NCI-H524 (cell line): ENCODE measurements around the gene HDHD2.

Source experiments
- DNase-seq, 2 experiments: peaks; one replicate each; lab custom pipeline; 2025; lab: John Stamatoyannopoulos, UW

Gene HDHD2

DNA sequence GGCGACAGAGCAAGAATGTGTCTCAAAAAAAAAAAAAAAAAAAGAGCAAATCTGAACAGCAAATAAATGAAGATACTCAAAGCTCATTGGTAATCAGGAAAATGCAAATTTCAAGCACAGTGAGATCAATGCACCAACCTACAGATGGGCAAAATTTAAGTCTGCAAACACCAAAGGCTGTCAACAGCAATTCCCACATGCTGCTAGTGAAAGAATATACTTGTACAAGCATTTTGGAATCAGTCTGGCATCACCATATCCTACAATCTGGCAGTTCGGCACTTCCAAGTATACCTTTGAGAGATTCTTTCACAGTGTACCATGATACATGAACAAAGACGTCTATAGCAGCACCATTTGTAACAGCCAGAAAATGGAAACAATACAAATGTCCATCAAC lies 4.1 kb downstream of the HDHD2 start:
- DNase-seq = no peak

DNA sequence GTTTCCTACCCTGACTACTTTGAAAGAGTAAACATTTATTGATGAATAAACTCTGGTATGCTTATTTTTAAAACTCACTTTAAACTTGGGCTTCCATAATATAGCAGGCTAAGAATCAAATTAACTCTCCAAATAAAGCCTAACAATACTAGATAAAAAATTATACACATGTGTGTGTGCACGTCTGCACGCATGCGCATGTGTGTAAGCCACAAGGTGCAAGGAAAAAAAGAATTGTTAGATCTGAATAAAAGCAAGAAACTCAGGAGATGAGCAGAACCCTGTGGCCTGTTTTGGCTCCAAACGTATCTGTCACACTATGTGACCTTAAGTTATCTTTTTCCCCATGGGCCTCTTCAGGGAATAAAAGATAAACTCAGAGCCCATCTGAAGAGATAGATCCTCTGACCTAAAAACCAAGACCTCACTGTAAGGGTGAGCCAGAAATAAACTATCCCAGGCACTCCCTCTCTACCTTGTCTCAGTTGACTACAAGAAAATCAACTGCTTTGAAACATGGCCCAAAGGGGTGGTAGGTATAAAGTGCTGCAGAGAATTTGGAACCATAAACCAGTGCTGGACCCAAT lies 6.3 kb downstream of the HDHD2 start:
- no peak for DNase-seq

DNA sequence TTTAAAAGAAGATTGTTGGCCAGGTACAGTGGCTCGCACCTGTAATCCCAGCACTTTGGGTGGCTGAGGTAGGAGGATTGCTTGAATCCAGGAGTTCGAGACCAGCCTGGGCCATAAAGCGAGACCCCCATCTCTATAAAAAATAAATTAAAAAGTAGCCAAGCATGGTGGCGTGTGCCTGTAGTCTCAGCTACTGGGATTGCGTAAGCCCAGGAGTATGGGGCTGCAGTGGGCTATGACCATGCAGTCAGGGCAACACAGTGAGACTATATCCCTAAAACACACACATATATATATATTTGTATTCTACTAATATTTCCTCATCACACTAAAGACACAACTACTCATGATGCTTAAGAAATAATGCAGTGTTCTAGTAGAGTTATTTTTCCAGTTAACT lies 7.1 kb downstream of the HDHD2 start:
- DNase-seq = no peak

DNA sequence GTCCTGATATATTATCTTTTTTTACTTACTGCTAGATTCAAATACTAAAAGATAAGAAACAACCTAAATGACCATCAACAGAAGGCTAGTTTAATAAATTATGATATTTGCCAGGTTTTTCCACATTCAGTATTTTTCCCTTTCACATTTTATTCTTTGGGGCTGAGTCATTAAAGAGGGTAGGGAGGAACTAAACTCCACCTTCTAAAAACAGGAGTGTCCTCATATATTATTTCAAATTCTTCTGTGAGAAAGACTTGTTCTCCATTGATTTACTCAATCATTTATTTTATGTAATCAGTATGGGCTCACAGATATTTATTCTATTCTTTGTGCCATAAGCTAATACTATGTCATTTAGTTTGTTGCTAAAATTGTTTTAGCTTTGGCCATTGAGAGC lies 9.0 kb downstream of the HDHD2 start:
- DNase-seq = no peak

DNA sequence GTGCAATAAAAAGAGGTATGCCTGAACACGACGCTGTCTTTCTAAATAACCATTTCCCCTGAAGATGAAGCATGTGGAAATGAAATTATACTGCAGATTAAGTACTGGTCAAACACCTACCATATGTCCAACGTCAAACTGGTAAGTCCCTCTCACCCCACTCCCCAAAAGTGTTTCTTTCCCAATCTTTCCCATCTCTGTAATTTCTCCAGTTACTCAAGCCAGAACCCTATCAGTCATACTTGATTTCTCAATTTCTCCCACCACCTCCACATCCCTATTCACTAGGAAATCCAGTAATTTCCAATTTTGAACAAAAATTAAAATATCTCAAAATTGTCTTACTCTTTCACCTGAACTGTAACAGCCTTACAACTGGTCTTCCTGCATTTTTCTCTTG lies 29.2 kb downstream of the HDHD2 start:
- DNase-seq = no peak

DNA sequence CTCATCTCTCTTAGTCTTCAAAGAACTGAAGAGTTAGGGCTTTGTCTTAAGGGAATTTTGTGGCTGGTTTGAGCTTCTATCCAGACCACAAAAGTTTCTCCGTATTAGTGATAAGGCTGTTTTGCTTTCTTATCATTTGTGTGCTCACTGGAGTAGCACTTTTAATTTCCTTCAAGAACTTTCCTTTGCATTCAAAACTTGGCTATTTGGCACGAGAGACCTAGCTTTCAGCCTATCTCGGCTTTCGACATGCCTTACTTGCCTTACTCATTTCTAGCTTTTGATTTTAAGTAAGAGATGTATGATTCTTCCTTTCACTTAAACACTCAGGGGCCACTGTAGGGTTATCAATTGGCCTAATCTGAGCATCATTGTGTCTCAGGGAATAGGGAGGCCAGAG lies 29.9 kb downstream of the HDHD2 start:
- DNase-seq = no peak

DNA sequence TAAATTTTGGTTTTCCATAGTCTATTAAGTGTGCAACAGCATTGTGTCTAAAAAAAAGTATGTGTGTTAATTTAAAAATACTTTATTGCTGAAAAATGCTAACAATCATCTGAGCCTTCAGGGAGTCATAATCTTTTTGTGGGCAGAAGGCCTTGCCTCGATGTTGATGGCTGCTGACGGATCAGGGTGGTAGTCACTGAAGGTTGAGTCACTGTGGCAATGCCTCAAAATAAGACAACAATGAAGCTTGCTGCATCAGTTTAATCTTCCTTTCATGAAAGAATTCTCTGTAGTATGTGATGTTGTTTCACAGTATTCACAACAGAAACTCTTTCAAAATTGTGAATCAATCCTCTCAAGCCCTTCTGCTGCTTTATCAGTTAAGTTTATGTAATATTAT lies 31.3 kb downstream of the HDHD2 start:
- no peak for DNase-seq

DNA sequence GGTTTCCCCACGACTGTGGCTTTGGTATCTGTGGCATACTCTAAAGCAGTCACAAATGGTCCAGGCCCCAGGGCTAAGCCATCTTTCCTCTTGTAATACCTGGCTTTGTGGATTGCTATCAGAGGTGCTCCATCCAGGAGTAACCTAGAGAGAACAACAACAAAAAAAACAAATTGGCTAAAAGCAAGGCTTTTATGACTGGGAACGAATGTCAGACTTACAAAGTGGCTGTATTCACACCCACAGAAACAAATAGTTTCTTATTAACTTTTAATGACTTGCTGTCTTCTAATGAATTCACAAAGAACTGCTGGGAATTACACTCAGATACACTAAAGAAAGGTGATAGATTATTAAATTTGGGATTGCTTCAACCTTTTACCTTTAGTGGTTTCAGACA lies 35.1 kb downstream of the HDHD2 start:
- no peak for DNase-seq

DNA sequence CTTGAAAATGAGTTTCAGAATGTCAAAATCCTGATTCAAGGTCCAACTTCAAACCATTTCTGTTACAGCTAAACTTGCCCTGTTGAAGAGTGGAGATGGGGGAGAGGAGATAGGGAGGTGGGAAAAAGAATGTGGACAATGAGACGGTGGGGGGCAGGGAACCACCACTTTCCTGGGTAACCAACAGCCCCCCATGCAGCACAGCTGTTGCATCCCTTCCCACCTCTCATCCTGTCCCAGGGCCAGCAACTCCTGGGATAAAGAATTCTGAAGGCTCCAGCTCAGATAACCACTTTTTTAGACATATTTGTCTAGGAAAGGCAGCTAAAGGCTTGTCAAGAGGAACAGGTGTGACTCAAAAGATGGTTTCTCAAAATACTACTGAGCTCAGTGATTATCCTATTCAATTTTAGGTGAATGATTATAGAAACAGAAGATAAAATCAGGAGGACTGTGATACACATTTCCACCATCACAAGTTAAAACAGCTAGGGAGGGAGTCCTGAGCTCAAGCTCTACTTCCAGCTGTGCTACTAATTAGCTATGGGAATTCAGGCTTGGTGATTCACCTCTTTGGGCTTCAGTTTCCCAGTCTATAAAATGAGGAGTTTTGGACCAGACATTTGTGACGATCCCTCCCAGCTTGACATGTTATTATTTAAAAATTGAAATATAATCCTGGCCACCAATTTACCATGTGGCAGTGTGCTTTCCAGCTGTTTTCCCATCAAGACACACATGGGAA lies 36.3 kb downstream of the HDHD2 start:
- DNase-seq = no peak

DNA sequence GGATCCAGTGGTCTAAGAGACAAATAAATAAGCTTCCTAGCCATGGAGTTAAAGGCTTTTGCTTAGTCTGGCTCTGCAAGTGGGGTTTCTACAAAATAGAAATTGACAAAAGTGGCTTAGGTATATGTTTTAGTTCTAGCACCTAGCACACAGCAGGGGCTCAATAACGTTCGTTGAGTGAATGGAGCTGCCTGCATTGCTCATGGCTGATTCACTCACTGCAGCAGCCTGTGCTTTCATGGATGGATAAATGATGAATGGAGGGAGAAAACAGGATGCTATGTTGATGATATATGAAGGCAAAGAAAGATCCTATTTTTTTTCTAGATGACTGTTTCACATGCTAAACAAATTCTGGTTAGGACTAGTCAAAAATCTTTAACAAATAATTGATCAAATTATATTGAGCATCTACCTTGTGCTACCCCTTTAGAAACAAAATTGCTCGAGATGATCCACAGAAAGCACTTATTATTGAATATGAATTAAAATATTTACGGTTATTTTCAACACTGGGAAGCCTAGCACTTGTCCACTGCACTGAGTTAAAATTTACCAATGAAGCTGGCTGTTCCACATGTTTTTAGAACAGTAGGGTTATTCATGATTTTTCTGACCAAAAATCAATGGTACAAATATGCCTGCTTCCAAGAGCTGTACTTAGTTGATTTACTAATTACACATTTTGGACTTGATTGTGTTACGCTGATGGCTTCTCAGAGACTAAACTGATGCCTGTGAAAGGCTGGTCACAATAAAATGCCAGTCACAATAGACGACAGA lies 39.6 kb downstream of the HDHD2 start:
- no peak for DNase-seq

DNA sequence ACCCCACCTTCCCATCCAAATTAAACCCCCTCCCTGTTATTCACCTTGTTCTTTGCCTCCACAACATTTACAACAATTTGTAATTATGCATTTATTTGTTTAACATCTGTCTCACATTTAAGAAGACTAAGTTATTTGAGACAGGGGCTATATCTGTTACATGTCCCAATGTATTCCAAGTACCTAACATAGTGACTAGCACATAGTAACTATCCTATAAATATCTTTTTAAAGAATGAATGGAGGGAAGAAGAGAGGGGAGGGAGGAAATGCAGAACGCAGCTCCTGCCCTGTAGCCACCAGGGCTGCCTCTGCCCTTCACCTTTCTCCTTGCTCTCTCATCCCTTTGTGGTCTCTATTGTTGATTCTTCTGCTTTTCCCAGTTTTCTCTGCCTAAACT lies 40.6 kb downstream of the HDHD2 start:
- DNase-seq = no peak

DNA sequence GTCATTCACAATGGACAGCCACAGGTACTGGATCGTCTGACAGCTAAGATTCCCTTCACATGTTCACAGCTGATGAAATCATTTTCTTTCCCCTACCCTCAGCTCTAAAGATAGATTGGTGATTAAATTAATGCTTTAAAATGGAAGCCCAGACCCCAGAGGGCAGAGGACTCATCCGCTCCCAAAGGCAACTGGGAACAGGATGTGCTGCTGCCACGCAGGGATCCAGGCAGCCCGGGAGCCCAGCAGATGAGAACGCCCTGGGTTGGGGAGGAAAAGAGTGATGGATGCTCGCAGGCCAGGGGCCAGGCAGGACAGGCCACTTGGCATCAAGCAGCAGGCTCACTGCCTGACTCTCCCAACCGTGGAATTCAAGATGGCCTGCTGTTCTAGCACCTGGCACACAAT lies 41.3 kb downstream of the HDHD2 start:
- peak in 1 of 2 experiments; percentile 3 for DNase-seq

DNA sequence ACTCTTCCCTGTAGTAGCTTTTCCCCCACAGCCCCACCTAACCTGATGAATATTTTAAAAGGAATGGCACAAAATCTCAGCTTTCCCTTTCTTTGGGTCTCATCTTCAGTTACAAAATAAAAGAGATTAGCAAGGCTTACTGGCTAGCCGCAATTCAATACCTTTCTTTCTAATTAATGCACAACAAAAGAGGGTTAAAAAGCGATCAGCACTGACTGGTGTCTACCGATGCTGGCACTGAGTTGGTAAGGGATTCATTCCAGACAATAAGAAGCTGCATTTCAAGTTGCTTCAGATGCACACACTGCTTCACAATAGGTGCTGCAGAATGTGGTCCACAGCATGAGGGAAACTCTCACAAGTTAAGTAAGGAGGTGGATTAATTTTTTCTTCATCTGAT lies 41.9 kb downstream of the HDHD2 start:
- DNase-seq = peak in 1 of 2 experiments; percentile 27

DNA sequence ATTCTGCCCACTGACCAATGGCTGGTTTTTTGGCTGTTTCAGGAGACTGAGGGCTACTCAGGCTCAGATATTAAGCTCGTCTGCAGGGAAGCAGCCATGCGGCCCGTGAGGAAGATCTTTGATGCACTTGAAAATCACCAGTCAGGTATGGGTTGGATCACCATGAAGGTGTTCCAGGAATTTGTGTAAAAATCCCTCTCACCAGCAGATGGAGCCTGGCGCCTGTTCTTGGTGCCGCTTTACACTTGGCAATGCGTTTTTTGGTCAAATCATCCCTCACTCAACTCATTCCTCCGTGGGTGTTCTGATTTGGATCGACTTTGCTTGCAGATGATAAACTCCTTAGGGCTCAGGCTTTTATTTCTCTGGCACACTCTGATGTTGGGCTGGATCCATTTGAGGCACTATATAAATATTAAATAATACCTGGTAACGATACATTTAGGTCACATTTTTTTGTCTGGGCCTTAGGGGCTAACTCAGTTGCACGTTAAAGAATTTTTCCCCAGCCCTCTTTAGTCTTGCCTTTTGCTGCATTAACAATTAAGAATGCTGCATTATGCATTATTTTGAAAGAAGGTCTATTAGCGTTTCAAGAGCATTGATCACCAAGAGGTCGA lies 50.0 kb downstream of the HDHD2 start:
- DNase-seq = peak; percentile 10 to 48

DNA sequence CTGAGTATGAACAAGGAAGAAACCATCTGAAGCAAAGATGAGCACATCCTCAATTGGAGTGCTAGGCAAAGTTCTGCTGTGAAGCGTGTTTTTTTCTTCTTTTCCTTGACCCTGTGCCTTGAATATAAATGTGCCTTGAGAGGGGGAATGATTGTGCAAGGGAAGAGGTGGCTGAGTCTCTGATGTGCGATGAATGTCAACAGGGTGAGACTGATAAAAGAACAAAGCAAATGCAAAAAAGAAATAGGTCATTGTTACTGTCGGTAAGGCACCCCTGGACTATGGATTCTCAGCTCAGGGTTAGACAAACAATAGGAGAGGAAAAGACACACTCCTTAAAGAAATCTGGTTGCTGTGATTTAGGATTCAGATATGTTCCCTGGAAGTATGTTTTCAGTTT lies 54.5 kb downstream of the HDHD2 start:
- no peak for DNase-seq

DNA sequence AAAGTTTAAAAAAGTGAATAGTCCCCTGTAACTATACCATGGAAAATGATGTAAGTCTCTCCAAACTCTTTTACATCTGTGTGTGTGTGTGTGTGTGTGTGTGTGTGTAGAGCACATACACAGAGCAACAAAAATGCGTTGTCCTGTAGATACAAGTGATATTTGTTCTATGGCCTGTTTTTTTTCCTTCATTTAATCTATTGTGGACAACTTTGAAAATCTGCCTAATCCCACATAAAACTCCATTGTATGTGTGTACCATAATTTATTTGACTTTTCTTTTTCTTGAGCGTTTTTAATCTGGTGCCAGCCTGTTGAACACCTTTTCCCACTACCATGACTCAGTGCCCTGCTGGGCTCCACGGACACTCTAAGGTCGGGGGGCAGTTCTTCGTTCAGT lies 62.6 kb downstream of the HDHD2 start:
- DNase-seq = no peak

DNA sequence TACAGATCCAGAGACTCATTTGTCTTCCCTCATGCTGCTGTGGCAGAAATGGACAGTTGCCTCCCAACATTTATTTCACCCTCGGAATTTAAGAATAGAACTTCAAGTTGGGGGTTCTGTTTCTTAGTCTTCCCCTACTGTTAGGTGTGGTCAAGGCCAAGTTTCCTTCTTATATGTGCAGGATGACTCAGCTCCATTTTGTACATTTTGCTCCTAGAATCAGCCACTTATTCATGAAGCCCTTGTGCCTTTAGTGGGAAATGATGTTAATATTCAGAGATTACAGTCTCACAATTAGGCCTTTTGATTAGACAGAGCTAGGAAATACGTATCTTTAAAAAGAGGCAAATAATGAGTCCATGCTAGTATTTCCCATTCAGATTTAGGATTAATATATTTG lies 68.7 kb downstream of the HDHD2 start:
- DNase-seq = no peak

DNA sequence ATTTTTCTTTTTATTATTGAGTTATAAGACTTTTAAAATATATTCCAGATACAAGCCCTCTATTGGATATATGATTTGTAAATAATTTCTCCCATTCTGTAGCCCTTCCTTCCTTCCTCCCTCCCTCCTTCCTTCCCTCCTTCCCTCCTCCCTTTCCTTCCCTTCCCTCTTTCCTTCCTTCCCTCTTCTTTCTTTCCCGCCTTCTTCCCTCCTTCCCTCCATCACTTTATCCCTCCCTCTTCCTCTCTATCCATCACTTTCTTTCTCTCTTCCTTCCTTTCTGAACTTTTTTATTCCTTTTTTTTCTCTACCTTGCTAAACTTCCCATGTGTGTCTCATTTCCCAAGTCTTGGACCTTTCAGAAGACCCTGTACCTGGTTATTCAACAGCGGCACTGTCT lies 69.4 kb downstream of the HDHD2 start:
- no peak for DNase-seq

DNA sequence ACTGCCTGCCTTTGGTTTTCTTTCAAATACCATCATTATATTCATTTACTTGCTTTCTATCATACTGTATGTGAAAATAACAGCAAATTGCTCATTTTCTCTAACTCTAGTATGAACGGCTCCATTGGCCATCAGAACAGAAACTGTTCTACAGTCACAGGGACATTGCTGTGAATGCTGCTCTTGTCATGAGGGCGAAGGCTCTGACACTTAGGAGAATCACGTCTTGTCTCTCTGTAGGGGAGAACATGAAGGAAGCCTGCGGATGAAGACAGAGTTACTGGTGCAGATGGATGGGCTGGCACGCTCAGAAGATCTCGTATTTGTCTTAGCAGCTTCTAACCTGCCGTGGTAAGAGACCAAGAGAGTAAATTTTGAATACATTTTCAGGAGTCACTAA lies 73.2 kb downstream of the HDHD2 start:
- DNase-seq = no peak

DNA sequence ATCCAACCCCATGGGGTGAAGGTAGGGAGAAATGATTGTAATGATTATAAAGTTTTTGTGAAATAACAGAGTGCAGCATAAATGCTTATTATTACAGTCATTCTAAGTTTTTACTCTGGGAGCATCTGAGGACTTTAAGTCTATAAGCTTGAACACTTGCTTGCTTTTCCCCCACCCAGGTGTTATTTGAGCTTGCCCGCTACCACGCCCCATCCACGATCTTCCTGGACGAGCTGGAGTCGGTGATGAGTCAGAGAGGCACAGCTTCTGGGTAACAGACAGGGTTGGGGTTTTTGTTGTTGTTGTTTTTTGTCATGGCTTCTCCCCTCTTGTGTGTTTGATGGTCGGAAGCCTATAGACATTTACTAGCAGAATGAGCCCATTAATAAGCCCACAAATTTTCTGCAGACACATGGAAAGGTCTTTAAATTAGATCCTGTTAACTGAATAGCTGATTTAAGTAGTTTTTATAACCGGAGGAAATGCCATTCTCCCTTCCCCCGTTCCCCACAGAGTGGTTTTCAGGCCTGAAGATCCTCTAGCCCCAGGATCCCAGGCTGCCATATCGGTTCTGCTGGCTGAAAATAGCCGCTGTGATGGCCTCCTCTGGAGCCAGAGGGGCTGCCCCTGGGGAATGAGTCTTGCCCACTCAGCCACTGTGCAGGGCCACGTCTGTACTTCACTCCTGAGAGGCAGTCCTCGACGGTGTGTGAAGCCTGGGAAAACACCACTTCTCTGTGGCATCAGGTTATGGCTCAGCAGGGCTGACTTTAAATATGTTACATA lies 75.0 kb downstream of the HDHD2 start:
- DNase-seq = no peak

DNA sequence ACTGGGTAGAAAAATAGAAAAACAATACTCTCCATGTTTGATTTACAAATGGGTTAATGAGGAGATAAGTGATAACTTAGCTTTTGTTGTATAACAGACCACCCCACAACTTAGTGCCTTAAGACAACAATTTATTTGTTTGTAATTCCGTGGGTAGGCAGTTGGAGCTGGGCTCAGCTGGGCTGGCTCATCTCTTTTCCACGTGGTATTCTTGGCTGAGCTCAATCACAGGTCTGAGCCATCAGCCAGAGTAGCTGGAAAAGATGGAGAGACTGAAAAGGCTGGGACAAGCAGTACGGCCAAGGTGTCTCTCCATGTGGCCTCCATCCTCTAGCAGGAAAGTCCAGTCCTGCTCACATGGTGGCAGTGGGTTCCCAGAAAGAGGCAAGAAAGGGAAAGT lies 82.7 kb downstream of the HDHD2 start:
- no peak for DNase-seq

DNA sequence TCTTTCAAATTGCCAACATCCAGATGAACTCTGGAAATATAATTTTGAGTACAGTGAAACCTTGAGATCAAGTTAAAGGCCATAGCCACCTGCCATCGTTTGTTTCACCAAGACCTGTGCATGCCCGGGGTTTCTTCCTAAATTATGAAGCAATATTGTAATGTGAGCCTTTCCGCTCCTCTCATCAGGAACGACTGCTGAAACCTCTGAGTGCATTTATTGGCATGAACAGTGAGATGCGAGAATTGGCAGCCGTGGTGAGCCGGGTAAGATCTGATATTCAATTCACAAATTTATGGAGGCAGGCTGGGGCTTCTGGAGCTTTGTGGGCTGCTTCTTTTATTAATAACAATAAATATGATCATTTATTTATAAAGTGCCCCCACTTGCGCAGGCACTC lies 87.2 kb downstream of the HDHD2 start:
- DNase-seq = no peak
